HepG2 (cell line): ENCODE measurements around the gene ZNF414. TPM values are rescaled to one million over a fixed set of nuclear protein-coding genes. Genes with fewer than 3 reads are reported as not detected.

Experiments
- MATR3 ChIP-seq: sonication (generic); formaldehyde crosslinking; IDR thresholded peaks from 2 replicates; pipeline ENCODE4 v1.4.0; 2020; ENCODE audit warnings: missing genetic modification reagents
- MED1 ChIP-seq: sonication (generic); formaldehyde crosslinking; IDR thresholded peaks from 2 replicates; pipeline ENCODE4 v1.4.0; 2020; ENCODE audit warnings: missing genetic modification reagents
- MED13 ChIP-seq: sonication (generic); formaldehyde crosslinking; IDR thresholded peaks from 2 replicates; pipeline ENCODE4 v1.5.0; 2020; ENCODE audit warnings: missing genetic modification reagents
- MXI1 ChIP-seq: IDR thresholded peaks from 3 replicates; pipeline ENCODE4 v1.6.1; 2012; ENCODE audit warnings: low read depth, low read length, inconsistent platforms, borderline replicate concordance
- NFIB ChIP-seq: sonication (generic); formaldehyde crosslinking; IDR thresholded peaks from 2 replicates; pipeline ENCODE4 v1.9.0; 2021; ENCODE audit warnings: missing genetic modification reagents, mild to moderate bottlenecking, borderline replicate concordance
- PATZ1 ChIP-seq: sonication (generic); formaldehyde crosslinking; IDR thresholded peaks from 2 replicates; pipeline ENCODE4 v1.4.0; 2020; ENCODE audit warnings: missing genetic modification reagents
- SCMH1 ChIP-seq: sonication (generic); formaldehyde crosslinking; IDR thresholded peaks from 2 replicates; pipeline ENCODE4 v1.9.0; 2021; ENCODE audit warnings: missing genetic modification reagents, mild to moderate bottlenecking, borderline replicate concordance
- TCF12 ChIP-seq, 2 experiments: fragments of 450-650 bp in 1 of 2; sonication (generic) in 1 of 2; formaldehyde crosslinking in 1 of 2; IDR thresholded peaks; 2 replicates each; pipeline versions ENCODE4 v1.6.1 to v1.8.0; 2017 to 2022; ENCODE audit warnings: antibody characterized with exemption in 1 of 2, mild to moderate bottlenecking in 1 of 2, missing genetic modification reagents in 1 of 2, moderate library complexity in 1 of 2
- ZNF670 ChIP-seq: sonication (generic); formaldehyde crosslinking; IDR thresholded peaks from 2 replicates; pipeline ENCODE4 v1.8.0; 2022; ENCODE audit warnings: mild to moderate bottlenecking, missing genetic modification reagents, borderline replicate concordance
- ZSCAN5A ChIP-seq: sonication (generic); formaldehyde crosslinking; IDR thresholded peaks from 2 replicates; pipeline ENCODE4 v1.8.0; 2022; ENCODE audit warnings: mild to moderate bottlenecking, missing genetic modification reagents, borderline replicate concordance
- polyA plus RNA-seq, 8 experiments: library from polyadenylated mRNA; depleted of rRNA in 3 of 8; stranded (reverse) in 7 of 8; unstranded in 1 of 8; fragments of >200 nt; fragmentation: Illumina TruSeq in 4 of 8; extraction: Trizol in 4 of 8; gene quantifications; 2 replicates each; pipeline versions ENCODE4 v1.2.1 to v1.2.3, GENCODE V29; 2011 to 2016; ENCODE audit warnings: low read depth in 4 of 8, missing spikeins in 1 of 8, mixed read lengths in 1 of 8; ENCODE audit not compliant: insufficient read depth in 1 of 8
- total RNA-seq, 5 experiments: library from RNA; depleted of rRNA; stranded (reverse); fragments of >200 nt; fragmentation: Illumina TruSeq; extraction: Trizol; gene quantifications; 2 replicates each; pipeline ENCODE4 v1.2.3, GENCODE V29; 2016; ENCODE audit warnings: low read depth in 1 of 5

The ZNF414 gene
- total and polyA plus RNA-seq, 2 of the 13 experiments (the other 11 are each of a cell fraction or from before 2014, with no cell fraction given) = 2.5 to 4.0 TPM

GRCh38 chr19:8505680-8506401 is 8.1 kb downstream of the ZNF414 start (continued):
- TF ChIP-seq MED13 (CRISPR knock-in tag) (peak; percentile 42; the same call in 1 of the 2 replicates), SCMH1 (no peak), PATZ1 (peak; percentile 53), TCF12 (IDR thresholded peaks at IDR 0.05) (no peak), TCF12 (CRISPR knock-in tag; IDR thresholded peaks at IDR 0.05) (no peak), ZSCAN5A (no peak), ZNF670 (no peak), MXI1 (peak; percentile 64; the same call in 1 of the 3 replicates), MED1 (CRISPR knock-in tag) (peak; percentile 28; the same call in 1 of the 2 replicates), MATR3 (CRISPR knock-in tag) (no peak), NFIB (CRISPR knock-in tag) (no peak)
